Stomach smooth muscle (tissue), 2 donors: ENCODE results near the gene TBC1D1.

Source experiments
- H3K27ac ChIP-seq: one replicate; pipeline ENCODE4 v1.7.0; 2013; ENCODE audit warnings: mild to moderate bottlenecking, low read length, inconsistent platforms
- H3K27me3 ChIP-seq, 2 donors: one replicate each; pipeline ENCODE4 v1.7.0; 2013; ENCODE audit warnings: low read length in 2 of 2; ENCODE audit not compliant: insufficient read depth in 2 of 2, control insufficient read depth in 1 of 2
- H3K36me3 ChIP-seq, 2 donors: one replicate each; pipeline ENCODE4 v1.7.0; 2013; ENCODE audit warnings: low read length in 2 of 2; ENCODE audit not compliant: control insufficient read depth in 2 of 2, insufficient read depth in 2 of 2
- H3K4me1 ChIP-seq: one replicate; pipeline ENCODE4 v1.7.0; 2013; ENCODE audit warnings: low read length; ENCODE audit not compliant: control insufficient read depth, insufficient read depth
- H3K4me3 ChIP-seq, 2 donors: one replicate each; pipeline ENCODE4 v1.7.0; 2013; ENCODE audit warnings: low read length in 2 of 2
- H3K9ac ChIP-seq, 2 donors: one replicate each; pipeline ENCODE4 v1.7.0; 2013; ENCODE audit warnings: low read length in 2 of 2, mild to moderate bottlenecking in 1 of 2
- H3K9me3 ChIP-seq, 2 donors: one replicate each; pipeline ENCODE4 v1.7.0; 2013; ENCODE audit warnings: low read length in 2 of 2; ENCODE audit not compliant: control insufficient read depth in 2 of 2
- donor health status: healthy.
- donor health status: Pancreatic carcinoma.

The TBC1D1 gene

GRCh38 chr4:38170338-38171169 is 279.7 kb downstream of the TBC1D1 start:
- Histone ChIP-seq H3K27me3 (no peaks in the 10 kb centered on the region), H3K36me3 (no peaks in the 10 kb centered on the region), H3K9me3 (no peaks in the 10 kb centered on the region), H3K27ac (no peak overlapping the region), H3K4me1 (peaks cover 2% of the 10 kb centered on the region), H3K9ac (no peak overlapping the region), H3K4me3 (no peak overlapping the region)

- Histone ChIP-seq H3K9me3 (no peaks in the 10 kb centered on the region), H3K4me1 (peaks cover 2% of the 10 kb centered on the region), H3K27ac (no peak overlapping the region), H3K9ac (no peak overlapping the region), H3K36me3 (no peaks in the 10 kb centered on the region), H3K4me3 (no peak overlapping the region), H3K27me3 (no peaks in the 10 kb centered on the region)
These were observed 281.2 kb downstream of the TBC1D1 start for GRCh38 chr4:38172078-38172477.

- H3K27me3 ChIP-seq: no peaks in the 10 kb centered on the region
- H3K4me3 ChIP-seq: no peak overlapping the region
- H3K9me3 ChIP-seq: no peaks in the 10 kb centered on the region
- H3K27ac ChIP-seq: no peak overlapping the region
- peaks cover 2% of the 10 kb centered on the region for H3K4me1 ChIP-seq
- H3K36me3 ChIP-seq: no peaks in the 10 kb centered on the region
- H3K9ac ChIP-seq: no peak overlapping the region
These were observed 283.1 kb downstream of the TBC1D1 start for GRCh38 chr4:38173935-38174518.

GRCh38 chr4:38174801-38175200 is 283.9 kb downstream of the TBC1D1 start:
- Histone ChIP-seq H3K4me3 (no peak overlapping the region), H3K36me3 (no peaks in the 10 kb centered on the region), H3K27me3 (no peaks in the 10 kb centered on the region), H3K9me3 (no peaks in the 10 kb centered on the region), H3K9ac (no peak overlapping the region), H3K27ac (no peak overlapping the region), H3K4me1 (peaks cover 6% of the 10 kb centered on the region)

GRCh38 chr4:38176165-38176564 is 285.3 kb downstream of the TBC1D1 start:
- Histone ChIP-seq H3K27ac (no peak overlapping the region), H3K9me3 (no peaks in the 10 kb centered on the region), H3K4me1 (peaks cover 12% of the 10 kb centered on the region), H3K27me3 (no peaks in the 10 kb centered on the region), H3K36me3 (no peaks in the 10 kb centered on the region), H3K4me3 (no peak overlapping the region), H3K9ac (no peak overlapping the region)

GRCh38 chr4:38177035-38177546 is 286.2 kb downstream of the TBC1D1 start:
- no peaks in the 10 kb centered on the region for H3K27me3 ChIP-seq
- H3K9me3 ChIP-seq: no peaks in the 10 kb centered on the region
- H3K4me3 ChIP-seq: peak overlapping the region in 1 of 2 donors; percentile 29
- H3K9ac ChIP-seq: no peak overlapping the region
- H3K4me1 ChIP-seq: peaks cover 12% of the 10 kb centered on the region
- no peak overlapping the region for H3K27ac ChIP-seq
- no peaks in the 10 kb centered on the region for H3K36me3 ChIP-seq

- H3K27me3 ChIP-seq: no peaks in the 10 kb centered on the region
- no peaks in the 10 kb centered on the region for H3K9me3 ChIP-seq
- peaks cover 12% of the 10 kb centered on the region for H3K4me1 ChIP-seq
- H3K4me3 ChIP-seq: no peak overlapping the region
- no peak overlapping the region for H3K27ac ChIP-seq
- H3K36me3 ChIP-seq: no peaks in the 10 kb centered on the region
- H3K9ac ChIP-seq: no peak overlapping the region
These were observed 286.9 kb downstream of the TBC1D1 start for GRCh38 chr4:38177641-38178391.

GRCh38 chr4:38178392-38178995 is 287.6 kb downstream of the TBC1D1 start:
- Histone ChIP-seq H3K4me1 (peaks cover 12% of the 10 kb centered on the region), H3K9me3 (no peaks in the 10 kb centered on the region), H3K27me3 (no peaks in the 10 kb centered on the region), H3K36me3 (no peaks in the 10 kb centered on the region), H3K27ac (no peak overlapping the region), H3K4me3 (no peak overlapping the region), H3K9ac (no peak overlapping the region)

GRCh38 chr4:38179690-38180377 is 288.9 kb downstream of the TBC1D1 start:
- H3K4me3 ChIP-seq: no peak overlapping the region
- H3K4me1 ChIP-seq: peaks cover 12% of the 10 kb centered on the region
- no peaks in the 10 kb centered on the region for H3K9me3 ChIP-seq
- H3K27ac ChIP-seq: no peak overlapping the region
- H3K36me3 ChIP-seq: no peaks in the 10 kb centered on the region
- no peaks in the 10 kb centered on the region for H3K27me3 ChIP-seq
- H3K9ac ChIP-seq: no peak overlapping the region

- Histone ChIP-seq H3K9ac (no peak overlapping the region), H3K27ac (no peak overlapping the region), H3K36me3 (no peaks in the 10 kb centered on the region)
These were observed 289.6 kb downstream of the TBC1D1 start for GRCh38 chr4:38180456-38180855.

More at GRCh38 chr4:38180456-38180855, 289.6 kb downstream of the TBC1D1 start:
- Histone ChIP-seq H3K27me3 (no peaks in the 10 kb centered on the region), H3K9me3 (no peaks in the 10 kb centered on the region), H3K4me3 (no peak overlapping the region), H3K4me1 (peaks cover 12% of the 10 kb centered on the region)
